Cardiac fibroblast (primary cell): ENCODE data around the gene ARMH1.

Experiments used
- DNase-seq, 2 donors: peaks; one replicate each; pipeline versions ENCODE4 v3.0.0 to v3.0.0-alpha.2; 2010; ENCODE audit warnings: low read depth in 2 of 2
- H3K4me3 ChIP-seq, 2 donors: replicated peaks in 1 of 2; 1 replicate in 1 of 2; 2 replicates in 1 of 2; pipeline ENCODE4 v1.5.1; 2011; ENCODE audit warnings: low read depth in 2 of 2, low read length in 2 of 2, mild to moderate bottlenecking in 2 of 2, moderate library complexity in 1 of 2
- TF ChIP-seq, protein P1 (sequence below): IDR thresholded peaks from one replicate; pipeline ENCODE4 v1.5.1; 2011; ENCODE audit warnings: low read depth, mild to moderate bottlenecking, low read length, inconsistent platforms

Gene ARMH1

DNA sequence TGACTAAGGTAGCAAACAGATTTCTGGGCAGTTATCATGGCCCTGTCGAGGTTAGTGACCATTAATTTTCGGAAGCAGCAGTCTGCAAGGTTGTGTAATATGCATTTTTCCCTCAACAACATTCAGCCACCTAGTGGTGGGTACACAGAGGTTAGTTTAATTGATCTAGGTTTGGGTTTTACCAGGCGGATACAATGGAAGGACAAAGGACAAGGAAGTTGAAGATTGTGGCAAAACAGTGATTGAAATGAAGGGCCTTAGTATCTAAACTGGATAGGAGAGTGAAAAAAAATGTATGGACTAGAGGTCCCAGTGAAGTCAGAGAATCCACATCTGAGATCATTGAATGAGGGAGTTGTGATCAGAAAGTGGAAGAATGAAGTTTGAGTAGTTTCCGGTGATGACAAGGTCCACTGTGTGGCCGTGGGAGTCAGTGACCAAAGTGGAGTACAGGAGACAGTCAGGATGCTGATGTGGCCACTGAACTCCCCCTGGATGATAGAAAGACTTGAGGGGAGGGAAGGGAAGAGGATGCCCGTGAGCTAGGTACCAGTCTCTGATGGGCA is 2.8 kb downstream of the ARMH1 start:
- H3K4me3 ChIP-seq = no peak overlapping the region
- TF ChIP-seq, protein P1, sequence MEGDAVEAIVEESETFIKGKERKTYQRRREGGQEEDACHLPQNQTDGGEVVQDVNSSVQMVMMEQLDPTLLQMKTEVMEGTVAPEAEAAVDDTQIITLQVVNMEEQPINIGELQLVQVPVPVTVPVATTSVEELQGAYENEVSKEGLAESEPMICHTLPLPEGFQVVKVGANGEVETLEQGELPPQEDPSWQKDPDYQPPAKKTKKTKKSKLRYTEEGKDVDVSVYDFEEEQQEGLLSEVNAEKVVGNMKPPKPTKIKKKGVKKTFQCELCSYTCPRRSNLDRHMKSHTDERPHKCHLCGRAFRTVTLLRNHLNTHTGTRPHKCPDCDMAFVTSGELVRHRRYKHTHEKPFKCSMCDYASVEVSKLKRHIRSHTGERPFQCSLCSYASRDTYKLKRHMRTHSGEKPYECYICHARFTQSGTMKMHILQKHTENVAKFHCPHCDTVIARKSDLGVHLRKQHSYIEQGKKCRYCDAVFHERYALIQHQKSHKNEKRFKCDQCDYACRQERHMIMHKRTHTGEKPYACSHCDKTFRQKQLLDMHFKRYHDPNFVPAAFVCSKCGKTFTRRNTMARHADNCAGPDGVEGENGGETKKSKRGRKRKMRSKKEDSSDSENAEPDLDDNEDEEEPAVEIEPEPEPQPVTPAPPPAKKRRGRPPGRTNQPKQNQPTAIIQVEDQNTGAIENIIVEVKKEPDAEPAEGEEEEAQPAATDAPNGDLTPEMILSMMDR = peak; percentile 50
- DNase-seq = peak; percentile 60 to 72

DNA sequence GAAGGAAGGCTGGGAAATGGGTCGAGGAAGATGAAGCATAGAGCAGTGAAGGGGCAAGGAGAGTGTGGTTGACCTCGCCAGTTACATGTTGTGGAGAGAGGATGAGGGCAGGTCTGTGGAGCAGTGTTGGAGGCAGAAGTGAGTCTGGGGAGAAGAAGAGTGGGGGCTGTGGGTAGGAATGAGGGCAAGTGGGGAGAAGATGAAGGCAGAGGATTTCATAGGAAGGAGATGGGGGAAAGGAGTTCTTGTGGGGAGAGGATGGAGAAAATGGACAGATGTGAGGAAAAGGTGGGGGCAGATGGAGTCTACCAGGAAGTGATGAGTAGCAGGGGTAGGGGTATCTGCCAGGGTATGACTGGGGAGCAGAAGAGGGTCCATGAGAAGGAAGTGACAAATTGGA is 3.6 kb downstream of the ARMH1 start:
- H3K4me3 ChIP-seq = no peak overlapping the region
- TF ChIP-seq, protein P1 = no peak
- no peak for DNase-seq

DNA sequence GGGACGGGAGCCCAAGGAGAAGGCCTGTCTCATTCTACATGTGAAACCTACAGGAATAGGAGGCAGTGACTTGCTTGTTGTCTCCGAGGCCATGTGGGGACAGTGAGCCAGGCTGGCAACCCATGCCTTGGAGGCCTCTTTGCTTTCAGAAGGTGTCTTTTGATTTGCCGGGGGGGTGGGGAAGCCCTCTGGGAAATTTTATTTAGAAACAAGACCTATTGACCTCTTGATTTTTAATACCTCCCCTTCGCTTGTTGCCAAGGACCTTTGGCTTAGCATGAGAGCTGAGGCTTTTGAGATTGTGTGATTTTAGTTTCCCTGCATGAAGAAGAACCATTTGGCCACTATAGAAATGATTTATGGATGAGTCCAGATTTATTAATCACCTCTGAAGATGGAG is 4.1 kb downstream of the ARMH1 start:
- DNase-seq = no peak
- H3K4me3 ChIP-seq = no peak overlapping the region
- TF ChIP-seq, protein P1 = no peak

DNA sequence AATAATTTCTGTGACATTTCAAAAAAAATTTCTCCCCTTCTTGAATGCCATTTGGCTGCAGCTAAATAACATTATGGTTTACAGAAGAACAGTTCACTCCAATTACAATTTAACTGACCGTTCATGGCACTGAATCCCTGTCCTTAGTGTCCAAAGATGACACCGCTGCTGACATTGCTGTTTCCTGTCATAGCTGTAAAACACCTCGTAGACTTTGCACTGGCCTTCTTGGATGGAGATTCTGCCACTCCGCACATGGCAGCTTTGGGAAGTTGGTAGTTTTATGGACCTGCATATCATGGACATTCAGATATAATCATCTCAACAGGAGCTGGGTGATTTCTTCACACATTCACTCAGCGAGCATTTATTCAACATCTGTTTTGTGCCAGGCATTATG is 5.0 kb downstream of the ARMH1 start:
- no peak for DNase-seq
- TF ChIP-seq, protein P1 = no peak

DNA sequence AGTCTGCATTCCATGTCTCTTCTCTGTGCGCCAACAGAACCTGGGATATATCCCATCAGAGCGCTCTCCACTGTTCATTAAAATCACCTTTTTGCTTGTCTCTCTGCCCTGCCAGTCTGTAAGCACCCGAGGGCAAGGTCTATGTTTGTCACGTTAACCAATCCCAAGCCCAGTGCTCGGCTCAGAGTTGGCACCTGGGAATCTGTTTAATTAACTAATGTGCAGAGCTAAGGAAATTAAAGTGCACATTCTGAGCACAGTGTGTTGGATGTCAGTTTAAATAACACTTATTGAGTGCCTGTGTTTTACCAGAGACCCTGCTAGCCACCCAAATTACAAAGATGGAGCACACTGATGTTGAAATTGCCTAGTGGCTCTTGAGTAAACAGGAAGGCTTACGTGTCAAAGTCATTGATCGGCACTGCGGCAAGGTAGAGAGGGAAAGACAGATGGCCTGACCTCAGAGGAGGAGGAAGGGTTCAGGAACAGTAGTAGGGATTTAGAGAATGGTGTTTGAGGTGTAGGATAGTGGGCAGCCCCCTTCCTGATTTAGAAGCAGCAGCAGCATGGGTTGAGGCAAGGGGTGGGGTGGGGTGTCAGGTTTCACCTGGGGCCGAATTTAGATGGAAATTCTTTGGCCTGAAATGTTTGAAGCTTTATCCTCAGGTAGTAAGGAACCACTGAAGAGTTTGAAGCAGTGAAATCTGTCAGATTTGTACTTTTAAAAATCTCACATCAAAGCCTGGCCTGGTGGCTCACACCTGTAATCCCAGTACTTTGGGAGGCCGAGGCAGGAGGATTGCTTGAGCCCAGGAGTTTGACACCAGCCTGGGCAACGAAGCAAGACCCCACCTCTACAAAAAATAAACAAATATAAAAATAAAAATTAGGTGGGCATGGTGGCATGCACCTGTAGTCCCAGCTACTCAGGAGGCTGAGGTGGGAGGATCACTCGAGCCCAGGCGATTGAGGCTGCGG is 7.7 kb downstream of the ARMH1 start:
- DNase-seq = no peak
- H3K4me3 ChIP-seq = no peak overlapping the region
- TF ChIP-seq, protein P1 = no peak

More for the DNA sequence above, 5.0 kb downstream of the ARMH1 start:
- no peak overlapping the region for H3K4me3 ChIP-seq

DNA sequence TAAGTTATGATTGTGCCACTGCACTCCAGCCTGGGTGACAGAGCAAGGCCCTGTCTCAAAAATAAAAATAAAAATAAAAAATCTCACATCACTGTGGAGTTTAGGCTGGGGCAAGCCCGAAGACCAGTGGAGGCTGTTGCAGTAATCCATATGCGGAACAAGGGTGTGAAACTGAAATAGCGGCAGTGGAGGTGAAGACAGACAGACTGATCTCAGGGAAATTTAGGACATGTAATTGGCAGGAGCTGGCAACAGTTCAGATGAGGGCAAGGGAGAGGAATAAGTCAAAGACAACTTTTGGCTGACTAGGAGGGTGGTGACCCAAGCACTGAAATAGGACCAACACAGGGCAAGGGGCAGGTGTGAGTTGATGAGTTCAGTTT is 8.4 kb downstream of the ARMH1 start:
- TF ChIP-seq, protein P1 = no peak
- no peak for DNase-seq
- H3K4me3 ChIP-seq = no peak overlapping the region
